HCT116 (cell line): ENCODE measurements around the gene TECTA.

Source experiments
- CBX3 ChIP-seq: IDR thresholded peaks from 2 replicates; pipeline ENCODE4 v1.6.1; 2012; ENCODE audit warnings: low read depth
- CEBPB ChIP-seq: IDR thresholded peaks from 2 replicates; pipeline ENCODE4 v1.6.1; 2012; ENCODE audit warnings: low read depth
- CTCF ChIP-seq, 3 experiments: fragments of 200-600 bp in 1 of 3; sonication (generic) in 1 of 3; IDR thresholded peaks in 2 of 3; conservative IDR thresholded peaks in 1 of 3; 2 replicates each; pipeline ENCODE4 v1.5.1; 2012 to 2017; ENCODE audit warnings: low read depth in 2 of 3, low read length in 2 of 3, antibody characterized with exemption in 1 of 3, borderline replicate concordance in 1 of 3, control low read depth in 1 of 3, mild to moderate bottlenecking in 1 of 3, mixed read lengths in 1 of 3, mixed run types in 1 of 3, moderate library complexity in 1 of 3; ENCODE audit not compliant: insufficient read depth in 1 of 3
- EZH2 ChIP-seq: fragments of 200-600 bp; sonication (generic); IDR thresholded peaks from 2 replicates; pipeline ENCODE4 v1.6.1; 2017; ENCODE audit warnings: antibody characterized with exemption, mixed run types
- FOSL1 ChIP-seq: IDR thresholded peaks from 2 replicates; pipeline ENCODE4 v1.6.1; 2012; ENCODE audit warnings: low read depth
- MAX ChIP-seq: IDR thresholded peaks from 2 replicates; pipeline ENCODE4 v1.6.1; 2012
- POLR2A ChIP-seq: IDR thresholded peaks from 2 replicates; pipeline ENCODE4 v1.7.0; 2011; ENCODE audit warnings: borderline replicate concordance; ENCODE audit not compliant: insufficient read depth, insufficient read length; ENCODE audit errors: extremely low read depth
- POLR2AphosphoS5 ChIP-seq: IDR thresholded peaks from 2 replicates; pipeline ENCODE4 v1.6.1; 2011; ENCODE audit warnings: mild to moderate bottlenecking, low read depth, low read length, moderate library complexity
- RAD21 ChIP-seq: IDR thresholded peaks from 2 replicates; pipeline ENCODE4 v1.6.1; 2012; ENCODE audit warnings: low read depth, mild to moderate bottlenecking
- TCF7L2 ChIP-seq: IDR thresholded peaks from 2 replicates; pipeline ENCODE4 v1.7.0; 2011; ENCODE audit warnings: borderline replicate concordance, inconsistent platforms; ENCODE audit not compliant: insufficient read depth, insufficient read length; ENCODE audit errors: extremely low read depth
- ZNF274 ChIP-seq: fragments of 200-500 bp; sonication (Bioruptor generic); IDR thresholded peaks from 2 replicates; pipeline ENCODE4 v1.6.1; 2014; ENCODE audit warnings: mild to moderate bottlenecking, low read depth, low read length, inconsistent platforms

GRCh38 chr11:121099364-121099763 is 1.7 kb upstream of the TECTA start:
- TF ChIP-seq TCF7L2 (no peak), POLR2AphosphoS5 (no peak), CTCF (IDR thresholded peaks at IDR 0.05 in 2 of 3, conservative IDR thresholded peaks at IDR 0.05 in 1 of 3; ENCODE audit: borderline replicate concordance in 1 of 3, insufficient read depth in 1 of 3, low read depth in 2 of 3, low read length in 2 of 3) (no peak), POLR2A (no peak), ZNF274 (no peak), CEBPB (no peak), CBX3 (no peak), EZH2 (no peak), RAD21 (no peak), MAX (no peak), FOSL1 (no peak)
